GM18526 (cell line): ENCODE measurements around the gene MAP2K5.

Experiments used
- POLR2A ChIP-seq: IDR thresholded peaks from 3 replicates; pipeline ENCODE4 v1.6.1; 2011; ENCODE audit not compliant: insufficient read length; ENCODE audit errors: extremely low read depth

MAP2K5 gene

GRCh38 chr15:67809866-67810265, 267.4 kb downstream of the MAP2K5 start:
- no peak for TF ChIP-seq POLR2A

DNA sequence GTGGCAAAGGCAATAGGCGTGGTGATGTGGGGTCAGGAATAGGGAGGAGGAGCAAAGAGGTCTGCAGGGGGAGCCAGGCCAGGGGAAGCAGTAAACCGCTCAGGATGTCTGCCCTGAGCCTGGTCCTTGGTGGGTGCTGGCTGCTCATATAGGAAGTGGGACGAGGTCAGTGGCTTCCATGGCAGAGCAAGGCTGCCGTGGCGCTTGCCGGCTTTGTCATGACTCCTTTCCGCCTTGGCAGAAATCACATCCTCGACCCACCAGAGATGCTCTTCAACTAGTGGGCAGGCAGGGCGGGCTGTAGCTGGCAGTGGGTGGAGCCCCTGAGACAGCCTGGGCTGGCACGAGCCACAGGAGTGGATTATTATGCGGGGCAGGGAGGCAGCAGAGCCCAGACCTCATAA, 269.7 kb downstream of the MAP2K5 start:
- TF ChIP-seq POLR2A, result no peak

- TF ChIP-seq POLR2A, result no peak
Observed at GRCh38 chr15:67813104-67813634, 270.7 kb downstream of the MAP2K5 start.

GRCh38 chr15:67815036-67815592, 272.6 kb downstream of the MAP2K5 start:
- TF ChIP-seq POLR2A, result no peak

- TF ChIP-seq POLR2A, result no peak
Observed at GRCh38 chr15:67816668-67817067, 274.2 kb downstream of the MAP2K5 start.

DNA sequence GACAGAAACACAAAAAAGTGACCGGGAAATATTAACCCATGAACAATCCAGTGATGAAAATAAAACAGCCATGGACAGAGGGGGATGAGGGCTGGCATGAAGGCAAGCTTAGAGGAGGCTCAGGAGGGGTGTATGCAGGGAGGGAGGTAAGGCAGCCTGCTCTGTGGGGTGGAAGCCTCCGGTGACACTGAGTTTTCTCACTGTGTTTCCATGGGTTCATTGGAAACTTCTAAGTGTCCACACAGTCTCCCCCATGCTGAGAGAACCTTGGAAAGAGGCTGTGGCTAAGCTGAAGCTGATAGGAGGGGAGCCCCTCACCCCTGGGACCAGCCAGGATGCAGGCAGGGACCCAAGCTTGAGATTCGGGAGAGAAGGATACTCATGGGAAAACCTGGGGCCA, 276.0 kb downstream of the MAP2K5 start:
- no peak for TF ChIP-seq POLR2A

DNA sequence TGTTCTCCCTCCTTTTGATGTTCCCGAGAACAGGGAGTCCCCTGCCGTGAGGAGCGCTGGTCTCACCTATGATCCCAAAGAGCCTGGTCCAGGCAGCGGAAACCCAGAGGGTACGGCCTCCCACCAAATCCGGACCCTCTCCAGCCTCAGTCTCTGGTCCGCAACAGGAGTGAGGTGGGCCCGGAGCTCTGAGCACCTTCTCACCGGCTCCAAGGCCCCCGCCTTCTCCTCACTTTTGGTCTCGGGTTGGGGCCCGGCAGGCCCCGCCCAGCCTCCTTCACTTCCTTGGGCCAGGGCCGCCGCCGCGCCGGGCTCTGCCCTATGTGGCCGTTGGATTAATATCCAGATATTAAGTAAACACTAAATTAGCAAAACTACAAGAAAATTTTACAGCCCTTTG, 277.1 kb downstream of the MAP2K5 start:
- TF ChIP-seq POLR2A, result no peak

DNA sequence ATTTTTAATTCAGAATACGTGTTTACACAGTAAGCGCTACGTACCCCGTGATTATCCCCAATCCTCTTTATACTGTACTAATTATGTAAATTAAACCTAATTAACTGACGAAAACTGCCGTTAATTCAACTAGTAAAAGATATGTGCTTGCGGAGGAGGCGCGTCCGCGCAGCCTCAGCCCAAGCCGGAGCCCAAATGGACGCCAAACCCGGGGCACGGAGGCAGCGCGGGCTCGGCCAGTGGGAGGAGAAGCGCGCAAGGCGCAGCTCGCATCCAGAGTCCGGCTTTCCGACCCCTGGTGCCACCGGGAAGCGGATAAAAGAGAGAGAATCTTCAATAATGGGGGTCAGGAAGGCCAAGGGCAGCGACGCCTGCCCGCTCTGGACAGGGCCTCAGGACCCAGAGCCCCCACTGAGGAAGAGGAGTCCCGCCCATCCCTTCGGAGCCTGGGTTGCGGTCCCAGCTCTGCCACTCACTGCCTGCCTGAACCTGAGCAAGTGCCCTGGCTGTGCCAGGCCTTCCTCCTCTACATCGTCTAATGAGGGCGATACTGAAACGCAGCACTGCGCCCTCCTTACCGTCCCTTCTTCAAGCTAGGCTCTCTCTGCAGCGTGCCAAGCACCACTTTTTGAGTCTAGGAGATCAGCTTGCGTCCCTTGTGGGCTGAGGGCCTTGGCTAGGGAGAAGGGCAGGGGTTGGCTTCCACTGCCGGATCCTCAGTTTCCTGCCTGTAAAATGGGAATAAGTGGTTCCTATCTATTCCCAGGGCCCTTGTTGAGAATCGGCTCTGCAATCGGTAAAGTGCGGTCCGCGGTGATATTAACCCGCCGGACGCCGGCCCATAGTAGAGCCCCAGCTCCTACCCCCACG, 277.9 kb downstream of the MAP2K5 start:
- no peak for TF ChIP-seq POLR2A

- no peak for TF ChIP-seq POLR2A
Observed at GRCh38 chr15:67820992-67821783, 278.7 kb downstream of the MAP2K5 start.

GRCh38 chr15:67821784-67822440, 279.4 kb downstream of the MAP2K5 start:
- no peak for TF ChIP-seq POLR2A

DNA sequence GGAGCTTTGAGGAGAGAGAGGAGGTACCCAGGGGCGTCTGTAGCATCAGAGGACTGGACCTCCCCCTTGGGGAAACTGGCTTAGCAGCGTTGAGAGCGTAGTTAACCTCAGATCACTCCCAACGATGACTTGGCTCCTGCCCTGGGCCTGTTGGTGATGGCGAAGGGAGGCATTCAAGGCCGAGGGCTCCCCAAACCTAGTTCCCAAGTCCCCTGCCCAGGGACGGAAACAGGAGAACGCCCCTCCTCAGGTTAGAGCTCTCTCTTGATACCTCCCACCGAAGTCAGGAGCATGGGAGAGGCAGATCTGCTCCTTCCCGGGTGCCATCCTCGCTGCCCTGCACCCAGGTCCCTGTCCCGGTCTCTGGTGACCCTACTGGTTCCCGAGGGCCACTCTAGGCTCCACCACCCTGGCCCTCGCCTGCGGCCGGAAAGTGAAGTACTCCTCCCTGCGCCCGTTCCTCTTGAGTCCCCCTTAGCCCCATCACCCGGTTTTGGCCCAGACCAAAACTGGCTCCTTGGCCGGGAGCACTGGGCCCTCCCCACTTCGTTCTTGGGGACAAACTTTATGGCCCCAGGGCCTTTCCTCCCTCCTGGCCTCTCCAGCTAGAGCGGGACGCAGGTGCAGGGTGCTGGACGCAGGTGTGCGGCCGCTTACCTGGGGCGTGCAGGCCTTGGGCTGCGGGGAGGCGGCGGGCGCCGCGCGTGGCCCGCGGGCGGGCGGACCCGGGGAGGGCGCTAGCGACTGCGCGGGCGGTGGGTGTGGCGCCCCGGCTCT, 280.2 kb downstream of the MAP2K5 start:
- TF ChIP-seq POLR2A, result no peak

DNA sequence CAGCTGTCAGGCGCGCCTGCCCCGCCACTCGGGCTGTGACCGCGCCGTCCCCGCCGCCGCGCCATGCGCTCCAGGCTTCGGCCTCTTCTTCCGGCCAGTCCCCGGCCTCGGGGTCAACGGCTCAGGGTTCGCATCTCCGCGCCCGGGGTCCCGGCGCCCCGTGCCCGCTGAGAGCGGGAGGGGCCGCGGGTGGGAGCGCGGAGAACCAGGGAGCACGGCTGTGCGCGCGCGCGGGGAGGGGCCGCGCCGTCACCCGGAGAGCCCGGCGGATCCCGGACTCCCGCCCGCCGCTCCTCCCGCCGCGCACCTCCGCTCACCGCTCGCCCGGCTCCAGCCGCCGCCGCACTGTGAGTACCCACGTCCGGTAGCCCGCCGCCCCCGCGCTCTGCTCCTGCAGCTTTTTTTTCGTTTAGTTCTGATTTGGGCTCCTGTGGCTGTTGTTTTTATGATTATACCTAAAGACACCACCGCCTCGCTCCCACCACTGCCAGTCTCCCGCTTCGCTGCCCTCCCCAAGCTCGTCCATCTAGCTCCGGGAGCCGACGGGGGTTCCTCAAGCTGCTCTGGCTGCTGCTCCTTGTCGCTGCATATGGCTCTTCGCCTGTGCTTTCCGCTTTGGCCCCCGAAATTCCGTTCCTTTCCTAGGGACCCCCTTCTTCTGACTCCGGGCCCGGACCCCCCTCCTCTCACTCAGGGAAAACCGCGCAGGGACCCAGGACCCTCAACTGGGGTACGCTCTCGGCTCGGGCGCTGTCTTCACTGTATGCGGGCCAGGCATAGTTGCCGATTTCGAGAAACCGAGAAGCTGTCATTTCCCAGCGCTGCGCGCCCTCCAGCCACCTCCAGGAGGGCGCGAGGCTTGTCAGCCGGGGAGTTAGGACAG, 281.1 kb downstream of the MAP2K5 start:
- no peak for TF ChIP-seq POLR2A

DNA sequence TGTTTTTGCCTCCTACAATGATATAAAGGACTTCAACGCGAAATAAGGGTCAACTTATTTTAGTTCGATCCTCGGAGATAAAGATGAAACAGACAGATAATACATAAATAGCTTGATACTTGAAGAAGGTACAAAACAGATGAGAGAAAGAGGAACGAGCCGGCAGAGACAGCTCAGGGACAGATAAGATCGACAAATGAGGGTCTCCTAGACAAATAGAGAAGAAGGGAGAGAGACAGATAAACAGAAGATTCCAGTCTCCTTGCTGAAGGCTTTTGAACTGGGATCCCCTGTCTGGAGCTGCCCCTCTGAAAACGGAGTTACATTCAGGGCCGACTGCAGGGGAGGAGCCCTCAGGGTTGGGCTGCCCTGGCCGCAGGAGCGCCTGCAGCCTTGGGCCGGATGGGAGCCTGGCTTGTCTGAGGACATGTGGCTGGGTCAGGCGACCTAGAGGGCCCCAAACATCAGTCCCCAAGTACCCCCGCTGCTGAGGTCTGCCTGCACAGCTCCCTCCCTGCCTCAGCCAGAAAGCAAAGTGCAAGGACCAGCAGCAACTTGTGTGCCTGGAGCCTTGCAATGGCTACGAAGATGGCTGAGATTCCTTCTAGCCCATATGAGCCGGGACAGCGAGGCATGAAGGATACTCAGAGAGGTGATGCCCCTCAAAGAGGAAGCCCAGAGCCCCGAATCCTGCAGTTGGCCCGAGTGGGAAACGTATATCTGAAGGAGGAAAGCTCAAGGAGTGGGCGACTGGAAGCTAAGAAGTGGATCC, 281.9 kb downstream of the MAP2K5 start:
- TF ChIP-seq POLR2A, result no peak
